Activated T-helper 1 cell treated with anti-CD3 and anti-CD28 coated beads, Interleukin-12 subunit alpha, Interleukin-12 subunit beta, Interleukin-2, Interleukin-4 antibody, amounts not matched to agents 30 ng/mL and 10 ng/mL and 1 ng/mL, durations not matched to agents 14 hours and 24 hours and 36 hours (primary cell): ENCODE results near the gene PTGES2. TPM values are rescaled to one million over a fixed set of nuclear protein-coding genes. Genes with fewer than 3 reads are reported as not detected.
A peak's percentile ranks its signal among the peaks of the same experiment; 100 is the strongest.

Experiments used
- DNase-seq: peaks from one replicate; pipeline ENCODE4 v3.0.0; 2021; ENCODE audit warnings: low spot score
- H3K27ac Mint-ChIP-seq: one replicate; pipeline ENCODE4 v1.8.0; 2021; ENCODE audit warnings: mild to moderate bottlenecking, mixed read lengths
- H3K27me3 Mint-ChIP-seq: one replicate; pipeline ENCODE4 v1.8.0; 2022; ENCODE audit warnings: mild to moderate bottlenecking, moderate library complexity, mixed read lengths; ENCODE audit not compliant: insufficient read depth
- H3K36me3 Mint-ChIP-seq: one replicate; pipeline ENCODE4 v1.8.0; 2021; ENCODE audit warnings: low read depth, mixed read lengths
- H3K4me1 Mint-ChIP-seq: one replicate; pipeline ENCODE4 v1.8.0; 2021; ENCODE audit warnings: low read depth, mixed read lengths
- H3K4me3 Mint-ChIP-seq: one replicate; pipeline ENCODE4 v1.8.0; 2021; ENCODE audit warnings: mild to moderate bottlenecking, moderate library complexity, mixed read lengths
- H3K9me3 Mint-ChIP-seq: one replicate; pipeline ENCODE4 v1.8.0; 2021; ENCODE audit warnings: mixed read lengths
- intact Hi-C: fragments of 100-400 bp; cut with micrococcal nuclease; formaldehyde crosslinking; loops from one replicate; pipeline ENCODE4 v1.15.1; 2024
- total RNA-seq: library from RNA; stranded (reverse); gene quantifications from 2 replicates; pipeline ENCODE4 v1.2.3, GENCODE V29; 2022

PTGES2 gene
- total RNA-seq, 1 donor from 2014 or later, result 89.2 TPM

DNA sequence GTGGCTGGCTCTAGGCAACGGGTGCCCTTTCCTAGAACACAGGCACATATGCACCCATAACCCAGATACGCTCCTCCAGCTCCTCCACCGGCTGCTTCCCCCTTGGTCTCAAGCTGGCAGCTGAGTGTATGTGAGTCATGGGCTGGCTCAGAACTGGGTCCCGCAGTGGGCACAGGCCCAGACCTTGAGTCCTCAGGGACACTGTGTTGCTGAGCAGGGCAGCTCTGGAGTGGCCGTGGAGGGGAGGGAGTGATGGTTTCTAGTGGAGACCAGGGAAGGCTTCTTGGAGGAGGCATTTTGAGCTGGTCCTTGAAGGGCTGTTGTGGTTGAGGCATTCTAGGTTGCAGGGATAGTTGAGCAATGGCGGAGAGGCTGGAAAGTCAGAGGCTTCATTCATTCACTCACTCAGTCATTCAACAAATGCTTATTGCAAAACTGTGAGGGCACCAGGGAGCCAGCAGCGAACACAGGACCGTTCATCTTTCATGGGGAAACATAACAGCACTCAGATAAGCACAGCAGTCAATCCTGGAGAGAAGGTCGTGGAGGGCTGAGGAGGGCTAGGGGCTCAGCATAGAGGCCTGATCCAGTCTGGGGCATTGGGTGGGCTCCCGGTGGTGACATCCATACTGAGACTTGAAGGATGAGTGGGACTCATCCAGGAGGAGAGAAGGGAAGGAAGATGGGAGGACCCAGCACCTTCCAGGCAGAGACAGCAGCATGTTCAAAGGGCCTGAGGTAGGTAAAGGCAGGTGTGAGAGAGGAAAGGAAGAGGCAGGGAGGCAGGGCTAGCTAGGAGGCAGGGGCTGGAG, 34.9 kb upstream of the PTGES2 start:
- peak overlapping the region; percentile 84 for H3K4me3 Mint-ChIP-seq
- intact Hi-C loops, result loop anchor here (5.0 kb wide), 1 partner anchor 390 kb away; the partner anchor contains the start of gene SPTAN1
- no peaks in the 10 kb centered on the region for H3K9me3 Mint-ChIP-seq
- peaks cover 14% of the 10 kb centered on the region for H3K4me1 Mint-ChIP-seq
- peaks cover 25% of the 10 kb centered on the region for H3K36me3 Mint-ChIP-seq
- DNase-seq, result no peak
- no peaks in the 10 kb centered on the region for H3K27me3 Mint-ChIP-seq
- no peak overlapping the region for H3K27ac Mint-ChIP-seq

DNA sequence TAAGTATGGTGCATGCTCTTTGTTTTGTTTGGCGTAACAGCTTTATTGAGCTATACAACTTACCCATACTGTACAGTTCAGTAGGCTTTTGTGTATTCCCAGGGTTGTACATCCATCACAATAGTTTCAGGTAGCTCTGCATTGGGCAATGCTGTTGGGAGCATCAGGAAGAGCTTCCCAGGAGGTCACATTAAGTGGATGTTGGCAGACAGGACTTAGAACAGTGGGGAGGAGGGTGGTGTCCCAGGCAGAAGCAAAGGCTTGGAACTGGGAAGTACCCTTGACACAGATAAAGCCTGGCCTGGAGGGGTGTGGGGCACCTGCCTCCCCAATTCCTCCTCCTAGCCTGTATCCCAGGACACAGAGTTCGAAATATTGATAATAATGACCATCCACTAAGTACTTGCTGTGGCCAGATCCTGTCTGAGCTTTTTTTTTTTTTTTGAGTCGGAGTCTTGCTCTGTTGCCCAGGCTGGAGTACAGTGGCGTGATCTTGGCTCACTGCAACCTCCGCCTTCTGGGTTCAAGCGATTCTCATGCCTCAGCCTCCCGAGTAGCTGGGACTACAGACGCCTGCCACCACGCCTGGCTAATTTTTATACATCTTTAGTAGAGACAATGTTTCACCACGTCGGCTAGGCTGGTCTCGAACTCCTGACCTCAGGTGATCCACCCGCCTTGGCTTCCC, 33.8 kb upstream of the PTGES2 start:
- Mint-ChIP-seq H3K4me3 (peak overlapping the region; percentile 84), H3K4me1 (peaks cover 14% of the 10 kb centered on the region), H3K27ac (peak overlapping the region; percentile 55), H3K27me3 (no peaks in the 10 kb centered on the region), H3K9me3 (no peaks in the 10 kb centered on the region), H3K36me3 (peaks cover 18% of the 10 kb centered on the region)
- intact Hi-C loops, result loop anchor here (5.0 kb wide), 1 partner anchor 391 kb away; the partner anchor contains the start of gene SPTAN1
- no peak for DNase-seq

DNA sequence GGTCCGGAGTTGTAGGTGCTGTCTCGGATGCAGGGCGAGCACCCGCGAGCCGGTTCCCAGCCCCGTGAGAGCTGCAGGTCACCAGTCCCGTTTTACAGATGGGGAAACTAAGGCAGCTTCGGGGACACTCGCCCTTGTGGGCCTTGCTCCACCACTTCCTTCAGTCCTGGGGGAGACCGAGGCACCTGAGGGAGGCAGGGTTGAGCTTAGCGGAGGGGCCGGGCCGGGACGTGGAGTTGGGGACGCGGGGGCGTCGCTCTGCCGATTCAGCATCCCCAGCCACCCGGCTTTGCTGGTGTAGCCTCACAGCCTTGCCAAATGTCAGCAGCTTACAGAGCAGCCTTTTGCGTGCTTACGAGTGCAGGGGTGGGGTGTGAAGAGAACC, 33.1 kb upstream of the PTGES2 start:
- peak; percentile 30 for DNase-seq
- intact Hi-C loops, result loop anchor here (1.0 to 5.0 kb wide), 10 partner anchors 31 to 876 kb away; partner anchors contain the start of genes CIZ1, COQ4, DNM1 and MIGA2
- peak overlapping the region; percentile 63 for H3K27ac Mint-ChIP-seq
- peaks cover 18% of the 10 kb centered on the region for H3K36me3 Mint-ChIP-seq
- H3K4me3 Mint-ChIP-seq, result peak overlapping the region; percentile 84
- no peaks in the 10 kb centered on the region for H3K9me3 Mint-ChIP-seq
- H3K27me3 Mint-ChIP-seq, result no peaks in the 10 kb centered on the region
- H3K4me1 Mint-ChIP-seq, result peaks cover 14% of the 10 kb centered on the region

DNA sequence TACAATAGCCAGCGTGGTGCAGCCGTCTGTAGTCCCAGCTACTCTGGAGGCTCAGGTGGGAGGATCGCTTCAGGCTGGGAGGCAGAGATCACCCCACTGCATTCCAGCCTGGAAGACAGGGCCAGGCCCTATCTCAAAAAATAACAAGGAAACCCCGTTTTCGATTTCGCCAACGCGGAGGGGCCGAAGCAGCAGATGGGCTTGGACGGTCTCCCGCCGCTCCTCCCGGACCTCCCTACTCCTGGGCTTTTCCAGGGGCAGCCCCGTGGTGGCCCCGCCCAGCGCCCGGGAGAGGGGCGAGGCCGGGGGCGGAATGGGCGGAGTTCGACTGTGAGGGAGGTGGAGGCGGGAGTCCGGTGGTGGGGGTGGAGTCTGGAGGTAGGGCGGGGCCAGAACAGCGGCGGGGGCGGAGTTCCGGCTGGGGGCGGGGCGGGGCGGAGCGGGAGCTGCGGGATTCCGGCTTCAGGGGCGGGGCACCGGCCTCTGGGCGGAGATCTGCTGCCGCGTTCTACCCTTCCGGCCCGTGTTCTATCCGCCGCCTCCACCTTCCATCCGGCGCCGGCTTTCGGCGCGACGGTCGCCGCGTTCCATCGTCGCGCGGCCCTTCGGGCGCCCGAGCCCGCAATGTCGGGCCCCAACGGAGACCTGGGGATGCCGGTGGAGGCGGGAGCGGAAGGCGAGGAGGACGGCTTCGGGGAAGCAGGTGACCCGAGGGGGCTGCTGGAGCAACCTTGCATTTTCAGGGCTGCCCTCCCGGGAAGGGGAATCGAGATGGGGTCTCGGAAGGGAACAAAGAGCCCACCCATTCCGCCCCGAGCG, 32.5 kb upstream of the PTGES2 start, which contains the start of gene BBLN:
TSS of gene BBLN (plus strand) at position 482 of the 819 bp plus-strand sequence. CDS start at position 625, 143 bp downstream.
- H3K27ac Mint-ChIP-seq, result peak within 1 kb of the TSS; percentile 93

DNA sequence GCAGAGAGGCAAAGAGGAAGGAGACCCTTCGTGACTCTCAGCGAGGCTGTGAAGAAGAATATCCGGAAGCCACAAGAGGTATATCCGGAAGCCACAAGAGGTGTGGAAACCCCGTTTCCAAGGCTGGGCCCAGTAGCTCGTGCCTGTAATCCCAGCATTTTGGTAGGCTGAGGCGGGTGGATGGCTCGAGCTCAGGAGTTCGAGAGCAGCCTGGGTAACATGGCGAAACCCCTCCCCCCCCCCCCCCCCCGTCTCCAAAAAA, 31.9 kb upstream of the PTGES2 start:
- Mint-ChIP-seq H3K9me3 (no peaks in the 10 kb centered on the region), H3K4me3 (peak overlapping the region; percentile 84), H3K4me1 (peaks cover 14% of the 10 kb centered on the region), H3K27me3 (peaks cover 2% of the 10 kb centered on the region), H3K36me3 (peaks cover 16% of the 10 kb centered on the region), H3K27ac (peak overlapping the region; percentile 93)
- intact Hi-C loops, result no loop called here
- DNase-seq, result peak; percentile 62

More for the DNA sequence above, 32.5 kb upstream of the PTGES2 start, which contains the start of gene BBLN:
- peak; percentile 88 for DNase-seq
- intact Hi-C loops, result loop anchor here (1.0 to 5.0 kb wide), 10 partner anchors 31 to 876 kb away; partner anchors contain the start of genes CIZ1, COQ4, DNM1 and MIGA2
- peaks cover 14% of the 10 kb centered on the region for H3K4me1 Mint-ChIP-seq
- H3K9me3 Mint-ChIP-seq, result no peaks in the 10 kb centered on the region
- peak within 1 kb of the TSS; percentile 84 for H3K4me3 Mint-ChIP-seq
- H3K36me3 Mint-ChIP-seq, result peaks cover 18% of the 10 kb centered on the region
- peaks cover 2% of the 10 kb centered on the region for H3K27me3 Mint-ChIP-seq

DNA sequence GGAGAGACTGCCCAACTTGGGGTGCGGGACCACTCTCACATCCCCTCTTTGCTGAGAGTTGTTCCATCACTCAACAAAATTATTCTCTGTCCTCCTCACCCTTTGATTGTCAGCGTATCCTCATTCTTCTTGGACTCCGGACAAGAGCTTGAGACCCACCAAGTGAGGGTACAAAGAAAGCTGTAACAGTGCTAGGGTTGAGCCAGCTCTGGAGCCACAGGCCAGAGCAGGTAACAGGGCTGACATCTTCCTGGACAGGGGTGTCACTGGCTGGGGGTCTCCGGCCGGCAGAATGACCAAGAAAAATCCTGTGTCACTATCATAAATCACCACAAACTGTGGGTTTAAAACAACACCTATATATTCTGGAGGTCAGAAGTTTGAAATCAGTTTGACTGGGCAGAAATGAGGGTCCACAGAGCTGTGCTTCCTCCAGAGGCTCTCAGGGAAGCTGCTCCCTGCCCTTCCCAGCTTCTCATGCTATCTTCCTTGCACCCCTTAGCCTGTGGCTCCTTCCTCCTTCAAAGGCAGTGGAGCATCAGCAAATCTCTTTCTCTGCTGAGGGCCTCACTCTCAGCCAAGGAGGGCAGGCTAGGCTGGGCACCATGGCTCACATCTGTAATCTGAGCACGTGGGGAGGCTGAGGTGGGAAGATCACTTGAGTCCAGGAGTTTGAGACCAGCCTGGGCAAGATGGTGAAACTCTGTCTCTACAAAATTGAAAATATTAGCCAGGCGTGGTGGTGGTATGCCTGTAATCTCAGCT, 28.4 kb upstream of the PTGES2 start:
- H3K27me3 Mint-ChIP-seq, result peaks cover 2% of the 10 kb centered on the region
- intact Hi-C loops, result no loop called here
- peaks cover 9% of the 10 kb centered on the region for H3K4me1 Mint-ChIP-seq
- no peaks in the 10 kb centered on the region for H3K9me3 Mint-ChIP-seq
- H3K36me3 Mint-ChIP-seq, result peaks cover 1% of the 10 kb centered on the region
- H3K27ac Mint-ChIP-seq, result no peak overlapping the region
- DNase-seq, result no peak
- no peak overlapping the region for H3K4me3 Mint-ChIP-seq

DNA sequence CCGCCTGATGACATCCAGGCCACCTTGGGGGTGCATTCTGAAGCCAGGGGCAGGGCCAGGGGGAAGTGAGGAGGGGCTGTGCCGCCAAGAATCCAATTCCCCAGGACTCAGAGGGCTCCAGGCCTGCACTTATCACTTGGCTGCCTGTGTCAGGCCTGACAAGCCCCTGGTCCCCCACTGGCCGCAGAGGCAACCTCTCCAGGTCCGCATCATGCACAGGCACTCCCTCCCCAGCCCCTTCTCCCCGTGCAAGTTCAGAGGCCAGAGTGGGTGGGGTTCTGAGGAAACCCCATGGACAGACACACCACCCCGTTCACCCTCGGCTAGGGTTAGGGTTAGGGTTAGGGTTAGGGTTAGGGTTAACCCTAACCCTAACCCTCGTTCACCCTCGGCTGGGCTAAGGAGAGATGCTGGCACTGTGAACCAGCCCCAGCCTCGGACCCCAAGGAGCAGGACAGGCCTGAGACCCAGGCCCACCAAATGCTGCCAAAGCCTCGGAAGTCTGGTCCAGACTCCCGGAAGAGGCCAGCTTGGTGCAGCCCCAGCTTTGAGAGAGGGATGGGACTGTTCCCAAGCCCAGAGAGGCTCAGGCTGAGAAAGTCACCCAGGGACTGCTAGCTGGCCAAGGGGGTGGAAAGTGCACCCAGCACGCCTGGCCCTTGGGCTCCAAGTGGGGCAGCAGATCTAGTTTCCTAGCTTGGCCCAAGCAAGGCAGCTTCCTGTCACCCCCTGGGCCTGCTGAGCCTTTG, 26.6 kb upstream of the PTGES2 start:
- intact Hi-C loops, result no loop called here
- H3K4me3 Mint-ChIP-seq, result no peak overlapping the region
- H3K36me3 Mint-ChIP-seq, result no peaks in the 10 kb centered on the region
- DNase-seq, result no peak
- H3K4me1 Mint-ChIP-seq, result peaks cover 1% of the 10 kb centered on the region
- no peak overlapping the region for H3K27ac Mint-ChIP-seq
- H3K27me3 Mint-ChIP-seq, result peaks cover 2% of the 10 kb centered on the region
- H3K9me3 Mint-ChIP-seq, result no peaks in the 10 kb centered on the region

DNA sequence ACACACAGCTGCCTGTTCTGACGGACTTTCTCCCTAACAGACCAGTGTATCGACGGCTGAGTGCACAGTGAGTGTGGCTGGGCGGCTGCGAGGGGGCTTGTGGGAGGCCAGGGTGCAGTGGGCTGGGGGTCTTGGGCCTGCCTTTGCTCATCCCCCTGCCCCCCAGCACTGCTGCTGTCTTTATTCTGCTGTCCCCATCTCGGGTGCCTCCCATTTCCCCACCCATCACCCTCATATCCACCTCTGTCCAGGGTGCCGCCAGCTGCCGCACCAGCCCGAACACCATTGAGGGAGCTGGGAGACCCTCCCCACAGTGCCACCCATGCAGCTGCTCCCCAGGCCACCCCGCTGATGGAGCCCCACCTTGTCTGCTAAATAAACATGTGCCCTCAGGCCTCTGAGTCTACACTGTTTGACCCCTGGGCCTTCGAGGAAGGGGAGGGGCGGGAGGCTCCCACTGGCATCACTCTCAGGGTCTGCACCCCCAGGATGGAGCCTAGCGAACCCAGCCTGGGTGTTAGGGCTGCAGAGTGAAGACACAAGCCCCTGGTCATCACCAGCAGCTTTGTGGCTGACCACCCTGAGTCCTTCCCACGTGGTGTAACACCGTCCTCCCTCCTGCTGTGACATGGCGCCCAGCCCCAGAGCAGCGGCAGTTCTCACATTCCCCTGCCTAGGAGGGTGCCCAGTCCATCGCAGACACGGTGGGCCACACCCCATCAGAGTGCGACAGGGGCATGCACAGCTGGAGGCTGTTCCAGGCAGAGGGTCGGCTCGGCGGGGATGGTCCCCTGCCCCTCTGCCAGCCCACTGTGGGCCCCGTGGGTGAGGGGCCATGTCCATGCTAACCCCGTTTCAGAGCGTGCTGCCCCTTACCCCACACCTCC, 25.8 kb upstream of the PTGES2 start:
- Mint-ChIP-seq H3K27me3 (peaks cover 2% of the 10 kb centered on the region), H3K27ac (no peak overlapping the region), H3K36me3 (no peaks in the 10 kb centered on the region), H3K9me3 (no peaks in the 10 kb centered on the region), H3K4me1 (no peaks in the 10 kb centered on the region), H3K4me3 (no peak overlapping the region)
- DNase-seq, result no peak
- intact Hi-C loops, result no loop called here

DNA sequence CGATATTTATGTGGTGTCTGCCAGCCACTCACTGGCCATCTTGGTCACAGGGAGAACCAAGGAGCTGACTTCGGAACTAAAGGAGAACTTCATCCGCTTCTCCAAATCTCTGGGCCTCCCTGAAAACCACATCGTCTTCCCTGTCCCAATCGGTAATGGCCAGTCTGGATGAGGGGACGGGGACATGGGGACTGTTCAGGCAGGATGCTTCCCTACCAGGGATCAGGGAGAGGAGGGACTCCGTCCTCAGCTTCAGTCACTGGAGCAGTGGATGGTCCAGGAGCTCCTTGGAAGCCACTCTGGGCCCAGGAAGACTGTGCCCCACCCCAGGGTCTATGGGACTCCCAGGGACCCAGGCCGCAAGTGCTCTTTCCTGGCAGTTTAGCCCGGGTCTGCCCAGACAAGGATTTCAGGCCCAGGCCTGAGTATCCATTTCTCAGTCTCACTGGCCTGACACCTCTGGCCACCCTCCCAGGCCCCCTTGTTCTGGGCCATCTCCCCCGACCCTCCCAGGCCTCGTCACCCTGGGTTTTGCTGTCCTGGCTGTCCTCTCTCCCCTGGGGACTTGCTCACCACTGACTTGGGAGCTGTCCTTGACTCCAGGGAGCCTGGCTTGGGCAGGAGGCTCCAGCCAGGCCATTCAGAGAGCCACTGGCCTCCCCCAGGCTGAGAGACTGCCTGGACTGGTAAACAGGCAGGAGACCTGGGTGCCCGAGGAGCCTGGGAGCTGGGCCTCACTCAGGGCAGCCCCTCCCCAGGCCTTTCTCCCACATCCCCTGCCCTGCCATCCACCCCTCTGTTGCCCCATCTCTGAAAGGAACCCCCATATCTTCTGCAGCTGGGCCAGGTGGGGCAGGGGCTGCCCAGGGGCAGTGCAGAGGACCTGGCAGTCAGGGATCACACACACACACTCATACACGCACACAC, 24.9 kb upstream of the PTGES2 start:
- intact Hi-C loops, result no loop called here
- Mint-ChIP-seq H3K36me3 (no peaks in the 10 kb centered on the region), H3K4me1 (no peaks in the 10 kb centered on the region), H3K27me3 (peaks cover 2% of the 10 kb centered on the region), H3K9me3 (no peaks in the 10 kb centered on the region), H3K27ac (no peak overlapping the region), H3K4me3 (no peak overlapping the region)
- DNase-seq, result no peak

DNA sequence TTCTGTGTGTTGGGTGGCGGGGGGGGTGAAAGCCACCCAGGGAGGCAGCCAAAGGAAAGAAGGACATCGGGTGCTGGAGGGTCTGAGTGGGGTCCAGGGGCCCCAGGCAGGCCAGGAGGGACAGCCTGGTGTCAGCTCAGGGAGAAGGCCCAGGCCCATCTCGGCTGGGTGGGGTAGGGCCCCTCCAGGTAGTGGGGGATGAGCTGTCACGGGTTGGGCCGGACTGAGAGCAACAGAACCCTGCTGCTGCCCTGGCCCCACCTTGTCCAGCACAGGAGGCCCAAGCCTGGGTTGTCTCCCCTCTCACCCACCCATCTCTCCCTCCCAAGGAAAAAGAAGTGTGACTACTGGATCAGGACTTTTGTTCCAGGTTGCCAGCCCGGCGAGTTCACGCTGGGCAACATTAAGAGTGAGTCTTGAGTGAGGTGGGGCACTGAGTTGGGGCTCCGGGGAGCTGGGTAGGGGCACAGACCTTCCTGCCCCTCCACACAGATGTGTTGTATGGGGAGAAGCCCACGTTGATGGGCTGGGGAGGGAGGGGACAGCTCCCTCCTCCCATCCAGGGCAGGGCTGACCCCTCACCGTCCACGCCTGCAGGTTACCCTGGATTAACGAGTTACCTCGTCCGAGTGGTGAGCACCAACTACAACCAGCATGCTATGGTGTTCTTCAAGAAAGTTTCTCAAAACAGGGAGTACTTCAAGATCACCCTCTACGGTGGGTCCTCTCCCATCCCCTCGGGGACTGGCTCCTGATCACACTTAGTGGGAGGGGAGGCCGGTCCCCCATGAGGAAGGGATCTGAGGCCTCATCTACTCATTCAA, 24.0 kb upstream of the PTGES2 start:
- H3K27ac Mint-ChIP-seq, result no peak overlapping the region
- H3K27me3 Mint-ChIP-seq, result peaks cover 2% of the 10 kb centered on the region
- intact Hi-C loops, result no loop called here
- H3K9me3 Mint-ChIP-seq, result no peaks in the 10 kb centered on the region
- H3K4me1 Mint-ChIP-seq, result no peaks in the 10 kb centered on the region
- no peak overlapping the region for H3K4me3 Mint-ChIP-seq
- no peaks in the 10 kb centered on the region for H3K36me3 Mint-ChIP-seq
- DNase-seq, result no peak
